SK-N-SH (cell line): ENCODE data around the gene SAXO2.
"Not testable (repeated sequence)": the region's sequence is repeated elsewhere in the genome, so short reads cannot be mapped to it uniquely, and the experiment has no call there.

ENCODE experiments used
- CTCF ChIP-seq: fragments of 200-600 bp; sonication (generic); IDR thresholded peaks from 2 replicates; pipeline ENCODE4 v1.6.1; 2017; ENCODE audit warnings: antibody characterized with exemption, mild to moderate bottlenecking, moderate library complexity
- EP300 ChIP-seq, 2 experiments: IDR thresholded peaks; 2 replicates each; pipeline versions ENCODE4 v1.4.0 to v1.6.1; 2012; ENCODE audit warnings: borderline replicate concordance in 1 of 2, low read depth in 1 of 2, low read length in 1 of 2
- POLR2AphosphoS5 ChIP-seq: IDR thresholded peaks from 2 replicates; pipeline ENCODE4 v1.6.1; 2012; ENCODE audit warnings: low read depth, low read length
- RAD21 ChIP-seq: IDR thresholded peaks from 2 replicates; pipeline ENCODE4 v1.6.1; 2012; ENCODE audit warnings: mild to moderate bottlenecking, low read length
- REST ChIP-seq: IDR thresholded peaks from 2 replicates; pipeline ENCODE4 v1.6.1; 2012; ENCODE audit warnings: mild to moderate bottlenecking, low read depth, low read length, moderate library complexity
- TF ChIP-seq, protein P1 (sequence below): fragments of 150-350 bp; IDR thresholded peaks from 2 replicates; pipeline ENCODE4 v1.6.1; 2017; ENCODE audit warnings: antibody characterized with exemption, low read length, low read depth, borderline replicate concordance
- TF ChIP-seq, protein P2 (sequence below): IDR thresholded peaks from 2 replicates; pipeline ENCODE4 v1.4.0; 2012; ENCODE audit warnings: low read depth

DNA sequence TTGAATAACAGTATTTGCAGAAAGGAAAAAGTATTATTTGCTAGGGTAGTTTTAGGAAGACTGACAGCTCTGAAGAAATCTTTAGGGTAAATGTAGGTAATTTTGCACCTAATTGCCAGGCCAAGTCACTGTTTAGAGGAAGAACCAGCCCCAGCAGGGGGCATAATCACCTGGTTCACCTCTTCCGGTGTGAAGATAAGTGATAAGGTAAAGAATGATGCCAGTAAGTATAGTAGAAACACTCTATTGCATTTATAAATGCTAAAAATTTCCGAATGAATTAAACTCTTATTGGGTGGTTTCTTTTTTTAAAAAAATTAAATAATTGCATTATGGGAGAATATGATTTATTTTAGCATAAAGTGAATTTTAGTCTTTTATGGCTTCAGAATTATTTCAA is 21.8 kb downstream of the SAXO2 start:
- not testable (repeated sequence) for TF ChIP-seq POLR2AphosphoS5; RAD21; CTCF; EP300 (IDR thresholded peaks at IDR 0.05; ENCODE audit: borderline replicate concordance in 1 of 2, low read depth in 1 of 2, low read length in 1 of 2); REST
- TF ChIP-seq, protein P1, sequence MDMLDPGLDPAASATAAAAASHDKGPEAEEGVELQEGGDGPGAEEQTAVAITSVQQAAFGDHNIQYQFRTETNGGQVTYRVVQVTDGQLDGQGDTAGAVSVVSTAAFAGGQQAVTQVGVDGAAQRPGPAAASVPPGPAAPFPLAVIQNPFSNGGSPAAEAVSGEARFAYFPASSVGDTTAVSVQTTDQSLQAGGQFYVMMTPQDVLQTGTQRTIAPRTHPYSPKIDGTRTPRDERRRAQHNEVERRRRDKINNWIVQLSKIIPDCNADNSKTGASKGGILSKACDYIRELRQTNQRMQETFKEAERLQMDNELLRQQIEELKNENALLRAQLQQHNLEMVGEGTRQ = not testable (repeated sequence)
- TF ChIP-seq, protein P2, sequence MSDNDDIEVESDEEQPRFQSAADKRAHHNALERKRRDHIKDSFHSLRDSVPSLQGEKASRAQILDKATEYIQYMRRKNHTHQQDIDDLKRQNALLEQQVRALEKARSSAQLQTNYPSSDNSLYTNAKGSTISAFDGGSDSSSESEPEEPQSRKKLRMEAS = not testable (repeated sequence)
